A673 (cell line): ENCODE measurements around the gene CFAP91. TPM values are rescaled to one million over a fixed set of nuclear protein-coding genes. Genes with fewer than 3 reads are reported as not detected.

Experiments
- BruUV-seq: library from RNA; stranded (reverse); fragments of 400-500 nt; replicated peaks from 2 replicates; lab custom pipeline; 2021; lab: Mats Ljungman, UMichigan
- CTCF ChIA-PET: fragments of 300-600 bp; sonication (Branson Sonifier 250); formaldehyde crosslinking; loops from one replicate; lab custom pipeline; 2022; ENCODE audit warnings: antibody characterized with exemption; lab: Charles Lee
- POLR2A ChIA-PET: fragments of 300-600 bp; sonication (Branson Sonifier 250); formaldehyde crosslinking; loops from one replicate; lab custom pipeline; 2022; ENCODE audit warnings: antibody characterized with exemption; ENCODE audit not compliant: low non-redundant PET; lab: Charles Lee
- DNase-seq: peaks from one replicate; pipeline ENCODE4 v3.0.0-alpha.2; 2015; ENCODE audit warnings: low spot score
- H3K27ac ChIP-seq: fragments of 200-600 bp; sonication (generic); 2 replicates; pipeline ENCODE4 v1.5.1; 2016; ENCODE audit warnings: mixed run types, low read depth, mild to moderate bottlenecking, mixed read lengths, antibody characterized with exemption, low read length; ENCODE audit not compliant: poor library complexity, severe bottlenecking
- H3K27me3 ChIP-seq: fragments of 200-600 bp; sonication (generic); replicated peaks from 2 replicates; pipeline ENCODE4 v1.6.1; 2017; ENCODE audit warnings: mixed run types, low read depth, mild to moderate bottlenecking, mixed read lengths, antibody characterized with exemption, low read length; ENCODE audit not compliant: insufficient read depth, poor library complexity
- H3K36me3 ChIP-seq: fragments of 200-600 bp; sonication (generic); 2 replicates; pipeline ENCODE4 v1.6.1; 2016; ENCODE audit warnings: mixed run types, mild to moderate bottlenecking, mixed read lengths, antibody characterized with exemption, low read length; ENCODE audit not compliant: insufficient read depth, poor library complexity, severe bottlenecking
- H3K4me1 ChIP-seq: fragments of 200-600 bp; sonication (generic); 2 replicates; pipeline ENCODE4 v1.6.1; 2017; ENCODE audit warnings: mixed run types, mild to moderate bottlenecking, mixed read lengths, antibody characterized with exemption, low read length; ENCODE audit not compliant: insufficient read depth, poor library complexity, severe bottlenecking
- H3K4me3 ChIP-seq: fragments of 200-600 bp; sonication (generic); 2 replicates; pipeline ENCODE4 v1.5.1; 2016; ENCODE audit warnings: low read depth, mixed run types, mild to moderate bottlenecking, mixed read lengths, low read length; ENCODE audit not compliant: poor library complexity, severe bottlenecking
- H3K9me3 ChIP-seq: fragments of 200-600 bp; sonication (generic); 2 replicates; pipeline ENCODE4 v1.6.1; 2016; ENCODE audit warnings: mixed run types, low read depth, mild to moderate bottlenecking, mixed read lengths, antibody characterized with exemption, low read length; ENCODE audit not compliant: poor library complexity, severe bottlenecking
- CTCF ChIP-seq: fragments of 300-800, 200-600 bp; sonication (generic); conservative IDR thresholded peaks from 2 replicates; pipeline ENCODE4 v1.5.1; 2017; ENCODE audit warnings: low read depth, mild to moderate bottlenecking, antibody characterized with exemption, low read length, moderate library complexity, mixed read lengths
- EZH2 ChIP-seq: fragments of 200-600 bp; sonication (generic); IDR thresholded peaks from 2 replicates; pipeline ENCODE4 v1.6.1; 2017; ENCODE audit warnings: borderline replicate concordance, low read depth, mild to moderate bottlenecking, mixed read lengths, antibody characterized with exemption, low read length; ENCODE audit not compliant: poor library complexity, severe bottlenecking
- intact Hi-C: fragments of 100-400 bp; cut with micrococcal nuclease; formaldehyde crosslinking; loops from one replicate; pipeline ENCODE4 v1.10.0; 2022; ENCODE audit not compliant: unreplicated experiment
- total RNA-seq: library from RNA; stranded (reverse); gene quantifications from 2 replicates; pipeline ENCODE4 v1.2.3, GENCODE V29; 2021

Gene CFAP91
- total RNA-seq, 1 experiment from 2014 or later, result 0.75 TPM

GRCh38 chr3:119679874-119680273 is 22.9 kb upstream of the CFAP91 start:
- CTCF ChIA-PET, result no interaction called here

GRCh38 chr3:119681279-119681678 is 21.5 kb upstream of the CFAP91 start:
- H3K27ac ChIP-seq, result no peak overlapping the region
- TF ChIP-seq CTCF (peak; percentile 53), EZH2 (no peak)
- peaks cover under 1% of the 10 kb centered on the region for H3K4me1 ChIP-seq
- no peak overlapping the region for H3K4me3 ChIP-seq
- intact Hi-C loops, result loop anchor here (2.0 to 5.0 kb wide), 3 partner anchors 258 to 796 kb away; no protein-coding TSS in a partner anchor
- H3K9me3 ChIP-seq, result no peaks in the 10 kb centered on the region
- no TSS peak for BruUV-seq
- H3K27me3 ChIP-seq, result no peaks in the 10 kb centered on the region
- CTCF ChIA-PET, result interaction anchor here (0.5 kb wide), 1 partner anchor 345 kb away, joined by 7 read pairs; no protein-coding TSS in a partner anchor
- no peaks in the 10 kb centered on the region for H3K36me3 ChIP-seq
- peak; percentile 36 for DNase-seq
- POLR2A ChIA-PET, result no interaction called here

More at GRCh38 chr3:119679874-119680273, 22.9 kb upstream of the CFAP91 start:
- Histone ChIP-seq H3K36me3 (peaks cover 3% of the 10 kb centered on the region), H3K27me3 (no peaks in the 10 kb centered on the region), H3K27ac (no peak overlapping the region), H3K4me3 (no peak overlapping the region), H3K9me3 (no peaks in the 10 kb centered on the region), H3K4me1 (peaks cover 11% of the 10 kb centered on the region)
- DNase-seq, result no peak
- POLR2A ChIA-PET, result no interaction called here
- TF ChIP-seq CTCF, result no peak
- no peak for TF ChIP-seq EZH2
- no TSS peak for BruUV-seq
- intact Hi-C loops, result loop anchor here (2.0 to 10.0 kb wide), 4 partner anchors 257 to 795 kb away; partner anchors contain the start of gene GSK3B

- Histone ChIP-seq H3K27ac (no peak overlapping the region), H3K36me3 (no peaks in the 10 kb centered on the region), H3K4me1 (no peaks in the 10 kb centered on the region), H3K9me3 (no peaks in the 10 kb centered on the region), H3K4me3 (no peak overlapping the region), H3K27me3 (no peaks in the 10 kb centered on the region)
- intact Hi-C loops, result loop anchor here (5.0 kb wide), 1 partner anchor 406 kb away; no protein-coding TSS in a partner anchor
- ChIA-PET POLR2A (no interaction called here), CTCF (no interaction called here)
- BruUV-seq, result no TSS peak
- TF ChIP-seq EZH2 (no peak), CTCF (no peak)
- DNase-seq, result no peak
These were observed 19.4 kb upstream of the CFAP91 start for GRCh38 chr3:119683421-119683820.
